SK-N-SH (cell line): ENCODE data around the gene CFAP74.

Experiments
- EP300 ChIP-seq, 2 experiments: IDR thresholded peaks; 2 replicates each; pipeline versions ENCODE4 v1.4.0 to v1.6.1; 2012; ENCODE audit warnings: borderline replicate concordance in 1 of 2, low read depth in 1 of 2, low read length in 1 of 2
- JUND ChIP-seq: IDR thresholded peaks from 2 replicates; pipeline ENCODE4 v1.4.0; 2012
- MXI1 ChIP-seq: IDR thresholded peaks from 2 replicates; pipeline ENCODE4 v1.6.1; 2012; ENCODE audit warnings: mild to moderate bottlenecking, low read depth, low read length, improper control_type of control experiment
- NFIC ChIP-seq: IDR thresholded peaks from 2 replicates; pipeline ENCODE4 v1.4.0; 2012; ENCODE audit warnings: borderline replicate concordance
- POLR2AphosphoS5 ChIP-seq: IDR thresholded peaks from 2 replicates; pipeline ENCODE4 v1.6.1; 2012; ENCODE audit warnings: low read depth, low read length
- SIN3A ChIP-seq: IDR thresholded peaks from 2 replicates; pipeline ENCODE4 v1.6.1; 2012; ENCODE audit warnings: low read depth, mild to moderate bottlenecking, low read length, moderate library complexity, borderline replicate concordance
- ZBTB33 ChIP-seq: IDR thresholded peaks from 2 replicates; pipeline ENCODE4 v1.4.0; 2012; ENCODE audit warnings: low read depth, borderline replicate concordance
- TF ChIP-seq, protein P1 (sequence below): fragments of 200-600 bp; sonication (generic); IDR thresholded peaks from 2 replicates; pipeline ENCODE4 v1.6.1; 2017; ENCODE audit warnings: antibody characterized with exemption, mild to moderate bottlenecking, moderate library complexity

GRCh38 chr1:1956586-1957532, 46.7 kb downstream of the CFAP74 start:
- TF ChIP-seq POLR2AphosphoS5 (no peak), MXI1 (no peak), ZBTB33 (no peak), JUND (no peak), NFIC (no peak), SIN3A (no peak), EP300 (IDR thresholded peaks at IDR 0.05; ENCODE audit: borderline replicate concordance in 1 of 2, low read depth in 1 of 2, low read length in 1 of 2) (no peak)
- TF ChIP-seq, protein P1, sequence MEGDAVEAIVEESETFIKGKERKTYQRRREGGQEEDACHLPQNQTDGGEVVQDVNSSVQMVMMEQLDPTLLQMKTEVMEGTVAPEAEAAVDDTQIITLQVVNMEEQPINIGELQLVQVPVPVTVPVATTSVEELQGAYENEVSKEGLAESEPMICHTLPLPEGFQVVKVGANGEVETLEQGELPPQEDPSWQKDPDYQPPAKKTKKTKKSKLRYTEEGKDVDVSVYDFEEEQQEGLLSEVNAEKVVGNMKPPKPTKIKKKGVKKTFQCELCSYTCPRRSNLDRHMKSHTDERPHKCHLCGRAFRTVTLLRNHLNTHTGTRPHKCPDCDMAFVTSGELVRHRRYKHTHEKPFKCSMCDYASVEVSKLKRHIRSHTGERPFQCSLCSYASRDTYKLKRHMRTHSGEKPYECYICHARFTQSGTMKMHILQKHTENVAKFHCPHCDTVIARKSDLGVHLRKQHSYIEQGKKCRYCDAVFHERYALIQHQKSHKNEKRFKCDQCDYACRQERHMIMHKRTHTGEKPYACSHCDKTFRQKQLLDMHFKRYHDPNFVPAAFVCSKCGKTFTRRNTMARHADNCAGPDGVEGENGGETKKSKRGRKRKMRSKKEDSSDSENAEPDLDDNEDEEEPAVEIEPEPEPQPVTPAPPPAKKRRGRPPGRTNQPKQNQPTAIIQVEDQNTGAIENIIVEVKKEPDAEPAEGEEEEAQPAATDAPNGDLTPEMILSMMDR: no peak
